CD4-positive, CD25-positive, alpha-beta regulatory T cell (primary cell): ENCODE measurements around the gene TBC1D22A. TPM values are rescaled to one million over a fixed set of nuclear protein-coding genes. Genes with fewer than 3 reads are reported as not detected.

Experiments
- ATAC-seq, 2 donors: fragments of 150-1000 bp; cut with Tn5 transposase; one replicate each; pipeline ENCODE4 v1.10.0; 2021; ENCODE audit warnings: low read depth in 2 of 2, moderate number of reproducible peaks in 2 of 2, moderate library complexity in 1 of 2
- DNase-seq, 3 donors: peaks; one replicate each; pipeline versions ENCODE4 v3.0.0 to v3.0.0-alpha.2; 2012 to 2022; ENCODE audit warnings: mixed read lengths in 1 of 3
- H3K27ac ChIP-seq: one replicate; pipeline ENCODE4 v1.7.0; 2013; ENCODE audit warnings: mild to moderate bottlenecking, low read length; ENCODE audit not compliant: insufficient read depth, poor library complexity, severe bottlenecking
- H3K27me3 ChIP-seq: one replicate; pipeline ENCODE4 v1.7.0; 2013; ENCODE audit warnings: low read length; ENCODE audit not compliant: control insufficient read depth, insufficient read depth
- H3K36me3 ChIP-seq: one replicate; pipeline ENCODE4 v1.7.0; 2013; ENCODE audit warnings: mild to moderate bottlenecking, low read length, moderate library complexity; ENCODE audit not compliant: control insufficient read depth, insufficient read depth
- H3K4me1 ChIP-seq: 2 replicates; pipeline ENCODE4 v1.7.0; 2013; ENCODE audit warnings: mild to moderate bottlenecking, low read length; ENCODE audit not compliant: insufficient read depth, control insufficient read depth, poor library complexity, severe bottlenecking
- H3K4me3 ChIP-seq: one replicate; pipeline ENCODE4 v1.7.0; 2013; ENCODE audit warnings: low read depth, mild to moderate bottlenecking, low read length, moderate library complexity
- H3K9me3 ChIP-seq, 2 experiments: 1 replicate in 1 of 2; 2 replicates in 1 of 2; pipeline ENCODE4 v1.7.0; 2013; ENCODE audit warnings: low read length in 2 of 2, mild to moderate bottlenecking in 1 of 2, moderate library complexity in 1 of 2; ENCODE audit not compliant: control insufficient read depth in 2 of 2
- H3K27ac Mint-ChIP-seq, 3 donors: one replicate each; pipeline ENCODE4 v1.8.0; 2020 to 2022; ENCODE audit warnings: mild to moderate bottlenecking in 3 of 3, mixed read lengths in 3 of 3, moderate library complexity in 2 of 3
- H3K27me3 Mint-ChIP-seq: one replicate; pipeline ENCODE4 v1.8.0; 2022; ENCODE audit warnings: mild to moderate bottlenecking, mixed read lengths
- H3K36me3 Mint-ChIP-seq: one replicate; pipeline ENCODE4 v1.8.0; 2020; ENCODE audit warnings: mixed read lengths
- H3K4me1 Mint-ChIP-seq, 4 donors: one replicate each; pipeline ENCODE4 v1.8.0; 2020 to 2022; ENCODE audit warnings: mixed read lengths in 4 of 4, mild to moderate bottlenecking in 1 of 4
- H3K4me3 Mint-ChIP-seq, 4 donors: one replicate each; pipeline ENCODE4 v1.8.0; 2020 to 2022; ENCODE audit warnings: mild to moderate bottlenecking in 4 of 4, mixed read lengths in 4 of 4, moderate library complexity in 3 of 4
- H3K9me3 Mint-ChIP-seq, 7 donors: one replicate each; pipeline ENCODE4 v1.8.0; 2020 to 2022; ENCODE audit warnings: mixed read lengths in 7 of 7, mild to moderate bottlenecking in 3 of 7, moderate library complexity in 2 of 7
- polyA plus RNA-seq, 4 donors: library from polyadenylated mRNA; unstranded; fragments of 300-500 nt; fragmentation: Illumina TruSeq; gene quantifications; one replicate each; pipeline ENCODE4 v1.2.3, GENCODE V29; 2021
- total RNA-seq: library from RNA; stranded (reverse); gene quantifications from one replicate; pipeline ENCODE4 v1.2.3, GENCODE V29; 2022

TBC1D22A gene
- total and polyA plus RNA-seq, 5 donors from 2014 or later, result 19.8 to 42.5 (median 24.3) TPM

DNA sequence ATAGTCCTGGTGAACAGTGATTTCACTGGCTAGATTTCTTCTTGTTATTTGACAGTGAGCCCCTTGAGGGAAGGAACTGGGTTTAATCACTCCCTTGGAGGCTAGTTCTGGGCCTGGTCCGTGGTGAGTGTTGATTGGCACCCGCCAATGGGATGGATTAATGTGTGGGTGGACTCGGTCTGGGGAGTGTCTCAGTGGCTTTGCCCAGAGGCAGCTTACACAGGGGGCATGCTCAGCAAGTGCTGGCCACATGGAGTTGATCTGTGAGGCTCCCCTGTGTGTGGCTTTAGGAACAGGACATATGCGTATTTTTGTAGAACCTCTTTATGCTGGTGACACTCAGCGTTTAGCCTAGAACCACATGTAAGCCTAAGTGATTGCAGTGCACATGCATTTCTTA lies 106.9 kb downstream of the TBC1D22A start:
- no peak for ATAC-seq
- Histone ChIP-seq H3K27me3 (no peaks in the 10 kb centered on the region), H3K9me3 (peaks cover 20 to 30% of the 10 kb centered on the region in 2 experiments), H3K36me3 (peaks cover 19% of the 10 kb centered on the region), H3K4me3 (no peak overlapping the region), H3K27ac (no peak overlapping the region), H3K4me1 (no peaks in the 10 kb centered on the region)
- Mint-ChIP-seq H3K9me3 (peaks cover 0 to 31% (median 10%) of the 10 kb centered on the region in 7 donors), H3K4me1 (peaks cover 9 to 21% (median 18%) of the 10 kb centered on the region in 4 donors), H3K36me3 (peaks cover 60% of the 10 kb centered on the region), H3K27me3 (no peaks in the 10 kb centered on the region), H3K4me3 (no peak overlapping the region), H3K27ac (no peak overlapping the region)
- no peak for DNase-seq

GRCh38 chr22:46869831-46870441 lies 107.5 kb downstream of the TBC1D22A start:
- Mint-ChIP-seq H3K36me3 (peaks cover 58% of the 10 kb centered on the region), H3K27me3 (no peaks in the 10 kb centered on the region), H3K4me1 (peaks cover 10 to 22% (median 19%) of the 10 kb centered on the region in 4 donors), H3K4me3 (no peak overlapping the region), H3K27ac (no peak overlapping the region), H3K9me3 (peaks cover 0 to 31% (median 10%) of the 10 kb centered on the region in 7 donors)
- H3K27me3 ChIP-seq, result no peaks in the 10 kb centered on the region
- no peak for DNase-seq
- no peaks in the 10 kb centered on the region for H3K4me1 ChIP-seq
- ATAC-seq, result no peak
- H3K36me3 ChIP-seq, result peaks cover 19% of the 10 kb centered on the region
- no peak overlapping the region for H3K4me3 ChIP-seq
- H3K27ac ChIP-seq, result no peak overlapping the region
- peaks cover 20 to 30% of the 10 kb centered on the region in 2 experiments for H3K9me3 ChIP-seq

GRCh38 chr22:46871826-46872225 lies 109.4 kb downstream of the TBC1D22A start:
- ATAC-seq, result no peak
- Mint-ChIP-seq H3K9me3 (peaks cover 0 to 31% (median 10%) of the 10 kb centered on the region in 7 donors), H3K36me3 (peaks cover 44% of the 10 kb centered on the region), H3K4me3 (no peak overlapping the region), H3K27ac (no peak overlapping the region), H3K27me3 (no peaks in the 10 kb centered on the region), H3K4me1 (peaks cover 9 to 27% (median 16%) of the 10 kb centered on the region in 4 donors)
- DNase-seq, result no peak
- Histone ChIP-seq H3K4me1 (no peaks in the 10 kb centered on the region), H3K9me3 (peaks cover 20 to 30% of the 10 kb centered on the region in 2 experiments), H3K27ac (no peak overlapping the region), H3K4me3 (no peak overlapping the region), H3K36me3 (peaks cover 17% of the 10 kb centered on the region), H3K27me3 (no peaks in the 10 kb centered on the region)

- Mint-ChIP-seq H3K9me3 (peaks cover 0 to 21% (median 7%) of the 10 kb centered on the region in 7 donors), H3K27me3 (no peaks in the 10 kb centered on the region), H3K4me3 (no peak overlapping the region), H3K27ac (no peak overlapping the region), H3K36me3 (peaks cover 43% of the 10 kb centered on the region), H3K4me1 (peaks cover 15 to 42% (median 22%) of the 10 kb centered on the region in 4 donors)
- no peaks in the 10 kb centered on the region for H3K27me3 ChIP-seq
- peaks cover 5% of the 10 kb centered on the region for H3K36me3 ChIP-seq
- H3K4me1 ChIP-seq, result no peaks in the 10 kb centered on the region
- H3K9me3 ChIP-seq, result peaks cover 18 to 26% of the 10 kb centered on the region in 2 experiments
- H3K27ac ChIP-seq, result no peak overlapping the region
- no peak overlapping the region for H3K4me3 ChIP-seq
- DNase-seq (no peak), ATAC-seq (no peak)
Measured at GRCh38 chr22:46875089-46875488, 112.6 kb downstream of the TBC1D22A start.

- Mint-ChIP-seq H3K4me1 (peaks cover 11 to 50% (median 29%) of the 10 kb centered on the region in 4 donors), H3K27me3 (no peaks in the 10 kb centered on the region), H3K4me3 (no peak overlapping the region), H3K36me3 (peaks cover 37% of the 10 kb centered on the region), H3K27ac (peak overlapping the region in 1 of 3 donors; percentile 52), H3K9me3 (peaks cover 0 to 9% (median 3%) of the 10 kb centered on the region in 7 donors)
- DNase-seq, result no peak
- no peak for ATAC-seq
- no peak overlapping the region for H3K4me3 ChIP-seq
- no peak overlapping the region for H3K27ac ChIP-seq
- H3K9me3 ChIP-seq, result peaks cover 5 to 12% of the 10 kb centered on the region in 2 experiments
- H3K27me3 ChIP-seq, result no peaks in the 10 kb centered on the region
- peaks cover 9% of the 10 kb centered on the region for H3K36me3 ChIP-seq
- H3K4me1 ChIP-seq, result no peaks in the 10 kb centered on the region
Measured at GRCh38 chr22:46876357-46876934, 114.0 kb downstream of the TBC1D22A start.

- Histone ChIP-seq H3K27ac (no peak overlapping the region), H3K4me3 (no peak overlapping the region), H3K9me3 (no peaks in the 10 kb centered on the region), H3K4me1 (no peaks in the 10 kb centered on the region), H3K27me3 (no peaks in the 10 kb centered on the region), H3K36me3 (peaks cover 9% of the 10 kb centered on the region)
- Mint-ChIP-seq H3K36me3 (peaks cover 25% of the 10 kb centered on the region), H3K4me3 (no peak overlapping the region), H3K27ac (peak overlapping the region in 2 of 3 donors; percentile 64 to 75), H3K9me3 (no peaks in the 10 kb centered on the region), H3K4me1 (peaks cover 6 to 55% (median 32%) of the 10 kb centered on the region in 4 donors), H3K27me3 (no peaks in the 10 kb centered on the region)
- ATAC-seq, result no peak
- no peak for DNase-seq
Measured at GRCh38 chr22:46878191-46878948, 115.9 kb downstream of the TBC1D22A start.

DNA sequence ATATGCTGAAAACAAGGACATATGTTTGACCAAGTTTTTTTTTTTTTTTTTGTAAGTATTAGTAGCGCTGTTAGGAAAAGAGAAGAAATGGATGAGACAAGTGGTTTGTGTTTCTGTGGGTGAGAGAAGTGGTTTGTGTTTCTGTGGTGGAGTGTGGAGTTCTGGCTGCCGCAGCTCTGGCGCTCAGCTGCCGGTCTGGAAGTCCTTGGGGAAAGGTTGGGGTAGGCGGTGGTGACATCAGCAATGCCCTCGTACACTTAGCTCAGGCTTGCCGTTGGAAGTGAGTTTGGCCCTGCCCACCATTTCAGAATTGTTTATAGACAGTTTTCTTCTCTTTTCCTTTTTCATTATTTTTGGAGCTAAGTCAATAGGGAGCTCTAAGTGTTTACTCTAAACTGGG lies 116.6 kb downstream of the TBC1D22A start:
- DNase-seq (no peak), ATAC-seq (no peak)
- H3K36me3 Mint-ChIP-seq, result peaks cover 28% of the 10 kb centered on the region
- Histone ChIP-seq H3K36me3 (peaks cover 12% of the 10 kb centered on the region), H3K27me3 (no peaks in the 10 kb centered on the region), H3K27ac (no peak overlapping the region), H3K4me3 (no peak overlapping the region), H3K4me1 (no peaks in the 10 kb centered on the region), H3K9me3 (no peaks in the 10 kb centered on the region)
- peaks cover 6 to 48% (median 29%) of the 10 kb centered on the region in 4 donors for H3K4me1 Mint-ChIP-seq
- H3K27ac Mint-ChIP-seq, result peak overlapping the region; percentile 64 to 78 (median 76)
- H3K27me3 Mint-ChIP-seq, result no peaks in the 10 kb centered on the region
- no peaks in the 10 kb centered on the region for H3K9me3 Mint-ChIP-seq
- H3K4me3 Mint-ChIP-seq, result no peak overlapping the region
